GM19468 (cell line): ENCODE measurements around the gene EPB41L4B.
"Not testable (repeated sequence)": the region's sequence is repeated elsewhere in the genome, so short reads cannot be mapped to it uniquely, and the experiment has no call there.

ENCODE experiments used
- ATAC-seq: cut with Tn5 transposase; IDR thresholded peaks from one replicate; pipeline ENCODE4 v1.9.1; 2021; ENCODE audit warnings: mild to moderate bottlenecking, moderate library complexity, moderate number of reproducible peaks; ENCODE audit not compliant: unreplicated experiment; ENCODE audit errors: extremely low read depth

EPB41L4B gene

GRCh38 chr9:109320742-109321448 is at the start of gene EPB41L4B:
TSS of gene EPB41L4B (minus strand) at chr9:109321059. CDS start at chr9:109320446, 613 bp downstream.
- ATAC-seq, result peak; percentile 95

DNA sequence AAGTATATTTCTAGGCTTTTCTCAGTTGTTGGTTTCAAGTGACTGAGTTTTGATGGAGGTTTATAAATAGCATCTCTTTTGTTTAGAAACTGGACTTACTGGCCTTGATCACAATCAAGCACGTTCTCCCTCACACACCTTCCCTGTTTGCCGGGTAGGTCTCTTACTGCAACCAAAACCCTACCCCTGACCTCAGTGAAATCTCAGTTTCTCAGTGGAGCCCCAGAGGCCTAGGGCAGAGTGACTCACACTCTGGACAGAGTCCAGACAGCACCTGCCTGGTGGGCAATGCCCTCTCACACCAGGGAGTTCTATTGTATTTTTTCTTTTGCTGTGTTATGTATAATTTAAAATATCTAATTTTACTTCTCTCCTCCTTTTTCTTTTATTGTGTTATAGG is 48.4 kb upstream of the EPB41L4B start:
- peak; percentile 20 for ATAC-seq

DNA sequence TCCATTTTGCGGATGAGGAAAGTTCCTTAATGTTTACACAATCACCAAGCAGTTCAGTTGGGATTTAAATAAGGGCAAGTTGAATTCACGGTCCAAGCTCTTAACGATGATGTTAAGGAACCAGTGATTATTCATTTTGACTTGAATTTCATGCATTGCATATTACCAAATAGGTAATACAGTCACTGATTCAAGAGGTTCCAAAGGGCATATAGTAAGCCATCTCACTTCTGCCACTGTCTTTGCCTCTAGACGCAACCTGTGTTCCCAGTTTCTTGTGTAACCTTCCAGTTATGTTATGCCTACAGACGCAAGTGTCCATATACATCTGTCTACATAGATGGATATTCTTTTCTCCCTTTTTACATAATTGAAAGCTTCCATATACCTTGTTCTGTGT is 39.9 kb upstream of the EPB41L4B start:
- no peak for ATAC-seq

GRCh38 chr9:109358968-109359603 is 38.2 kb upstream of the EPB41L4B start:
- ATAC-seq, result not testable (repeated sequence)

DNA sequence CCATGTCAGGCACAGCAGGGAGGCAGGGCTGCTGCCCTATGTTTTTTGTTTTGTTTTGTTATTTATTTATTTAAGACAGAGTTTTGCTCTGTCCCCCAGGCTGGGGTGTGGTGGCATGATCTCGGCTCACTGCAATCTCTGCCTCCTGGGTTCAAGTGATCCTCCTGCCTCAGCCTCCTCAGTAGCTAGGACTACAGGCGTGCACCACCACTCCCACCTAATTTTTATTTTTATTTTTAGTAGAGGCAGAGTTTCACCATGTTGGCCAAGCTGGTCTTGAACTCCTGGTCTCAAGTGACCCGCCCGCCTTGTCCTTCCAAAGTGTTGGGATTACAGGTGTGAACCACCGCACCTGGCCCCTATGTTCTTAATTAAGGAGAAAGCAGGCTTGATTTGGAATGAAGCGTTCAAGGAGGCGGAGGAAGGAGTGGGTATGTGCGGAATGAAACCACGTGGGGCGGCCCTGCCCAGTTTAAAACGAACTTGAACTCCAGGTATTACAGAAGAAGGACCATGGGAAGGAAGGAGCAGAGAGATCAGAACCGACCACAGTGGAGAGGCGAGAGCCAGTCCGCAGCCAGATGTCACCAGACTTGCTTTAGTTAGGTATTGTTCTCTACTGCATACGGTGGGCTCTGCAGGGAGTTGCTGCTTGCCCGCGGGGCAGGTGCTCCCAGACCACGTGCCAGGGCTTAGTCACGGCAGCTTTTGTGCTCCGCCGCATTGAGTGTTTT is 34.9 kb upstream of the EPB41L4B start:
- ATAC-seq, result no peak

GRCh38 chr9:109354190-109354589 is 33.3 kb upstream of the EPB41L4B start:
- ATAC-seq, result no peak

GRCh38 chr9:109351032-109351431 is 30.2 kb upstream of the EPB41L4B start:
- no peak for ATAC-seq

DNA sequence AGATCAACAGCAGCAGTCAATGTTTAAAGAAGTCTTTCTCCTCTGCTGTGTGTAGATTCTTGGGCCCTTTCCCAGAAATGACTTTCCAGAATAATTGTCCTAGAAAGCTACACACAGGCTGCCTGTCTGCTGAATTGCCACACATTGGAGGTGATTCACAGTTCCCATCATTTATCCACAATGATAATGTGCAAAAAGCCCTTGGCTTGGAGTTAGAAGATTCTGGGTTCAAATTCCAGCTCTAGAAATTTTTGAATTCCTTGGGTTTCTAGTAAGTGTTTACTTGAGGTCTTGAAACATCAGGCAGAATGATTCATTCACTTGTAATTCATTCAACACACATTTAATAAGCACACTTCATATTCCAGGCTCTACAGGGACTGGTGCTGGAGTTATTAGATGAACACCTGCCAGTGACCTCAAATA is 28.6 kb upstream of the EPB41L4B start:
- no peak for ATAC-seq

GRCh38 chr9:109346904-109347303 is 26.0 kb upstream of the EPB41L4B start:
- ATAC-seq, result no peak

DNA sequence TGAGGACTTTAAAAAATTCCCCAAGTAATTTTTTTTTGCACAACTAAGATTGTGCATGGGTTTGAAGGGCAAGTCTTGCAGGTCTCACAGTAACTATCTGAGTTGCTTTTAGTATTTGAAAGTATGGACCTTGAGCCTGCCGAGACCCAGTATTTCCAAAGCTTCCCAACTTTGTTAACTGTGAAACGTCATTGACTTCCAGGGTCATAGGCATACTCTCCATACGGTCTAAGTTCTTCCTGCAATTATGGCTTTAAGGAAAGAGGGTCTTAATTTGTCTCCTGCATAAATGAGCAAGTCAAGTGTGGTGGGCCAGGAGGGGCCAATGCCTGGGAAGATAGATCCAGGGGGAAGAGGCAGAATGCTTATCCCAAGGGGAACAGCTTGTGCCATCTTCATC is 24.0 kb upstream of the EPB41L4B start:
- ATAC-seq, result no peak

DNA sequence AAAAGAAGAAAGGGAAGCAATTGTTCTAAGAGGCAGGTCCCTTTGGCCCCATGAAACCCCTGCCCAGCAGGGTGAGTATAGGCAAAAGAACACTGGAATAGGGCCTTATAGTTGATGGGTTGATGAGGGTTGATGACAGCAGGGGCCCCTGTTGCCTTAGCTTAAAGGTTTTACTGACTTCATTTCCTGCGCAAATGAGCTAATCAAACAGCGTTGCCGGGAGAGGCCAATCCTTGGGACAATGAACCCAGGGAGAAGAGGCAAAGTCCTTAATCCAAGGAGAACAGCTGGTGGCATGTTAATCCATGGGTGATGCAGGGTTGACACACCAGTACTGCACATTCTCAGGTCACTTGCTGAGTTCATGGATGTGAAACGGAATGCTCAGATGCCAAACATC is 22.0 kb upstream of the EPB41L4B start:
- ATAC-seq, result no peak

GRCh38 chr9:109341561-109341960 is 20.7 kb upstream of the EPB41L4B start:
- ATAC-seq, result no peak

- not testable (repeated sequence) for ATAC-seq
These were observed 20.1 kb upstream of the EPB41L4B start for GRCh38 chr9:109340979-109341378.

GRCh38 chr9:109336409-109336808 is 15.6 kb upstream of the EPB41L4B start:
- no peak for ATAC-seq

- no peak for ATAC-seq
These were observed 15.1 kb upstream of the EPB41L4B start for GRCh38 chr9:109335929-109336328.

DNA sequence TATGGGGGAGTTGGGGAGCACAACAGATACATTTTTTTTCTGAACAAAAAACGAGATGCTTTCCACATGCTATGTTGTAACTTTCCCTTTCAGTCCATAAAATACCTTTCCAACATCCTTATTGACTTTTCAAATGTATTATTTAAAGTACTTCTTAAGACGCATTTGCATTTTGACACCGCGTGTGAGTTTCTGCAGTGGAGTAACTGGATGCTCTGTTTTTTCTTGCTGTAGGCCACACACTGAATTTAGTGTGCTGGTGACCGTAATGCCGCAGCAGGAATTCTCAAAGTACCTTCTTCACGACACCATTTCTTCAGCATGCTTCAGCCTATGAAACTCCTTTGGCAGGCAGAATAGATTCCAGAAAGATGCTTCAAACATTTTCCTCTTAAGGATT is 14.3 kb upstream of the EPB41L4B start:
- no peak for ATAC-seq

- ATAC-seq, result no peak
These were observed 10.5 kb upstream of the EPB41L4B start for GRCh38 chr9:109331353-109331752.

DNA sequence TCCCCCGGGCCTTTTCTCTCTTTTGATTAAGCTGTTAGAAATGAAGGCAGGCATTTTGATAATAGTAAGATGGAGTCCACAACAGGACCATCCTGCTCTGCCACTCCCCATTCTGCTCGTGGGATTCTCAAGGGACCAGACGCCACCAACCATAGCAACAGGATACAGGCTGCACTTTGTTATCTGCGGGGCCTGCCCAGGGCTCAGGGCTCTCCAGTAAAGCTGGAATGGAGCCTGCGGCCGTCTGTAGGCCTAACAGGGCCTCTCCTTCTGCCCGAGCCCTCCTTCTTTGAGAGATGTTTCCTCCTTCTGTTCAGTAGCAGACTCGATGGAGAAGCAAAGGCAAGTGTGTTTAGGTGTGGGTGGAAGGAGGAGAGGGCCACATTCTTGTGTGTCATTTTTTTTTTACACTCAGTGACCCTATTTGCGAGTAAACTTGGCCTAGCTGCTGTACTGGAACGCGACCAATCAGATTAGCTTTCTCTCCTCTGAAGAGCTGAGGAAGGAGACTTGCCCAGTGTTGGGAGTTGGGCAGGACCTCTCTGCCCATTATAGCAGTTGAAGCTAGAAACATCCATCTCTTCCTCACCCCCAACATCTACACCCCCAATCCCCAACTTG is 8.9 kb upstream of the EPB41L4B start:
- ATAC-seq, result no peak

- ATAC-seq, result no peak
These were observed 8.2 kb upstream of the EPB41L4B start for GRCh38 chr9:109328978-109329637.

GRCh38 chr9:109325089-109325488 is 4.2 kb upstream of the EPB41L4B start:
- no peak for ATAC-seq
